HG03103 (cell line): ENCODE measurements around the gene ZNF821.
"Not testable (repeated sequence)": the region's sequence is repeated elsewhere in the genome, so short reads cannot be mapped to it uniquely, and the experiment has no call there.

Experiments used
- ATAC-seq: cut with Tn5 transposase; IDR thresholded peaks from one replicate; pipeline ENCODE4 v1.9.1; 2021; ENCODE audit warnings: low read depth; ENCODE audit not compliant: unreplicated experiment

ZNF821 gene

DNA sequence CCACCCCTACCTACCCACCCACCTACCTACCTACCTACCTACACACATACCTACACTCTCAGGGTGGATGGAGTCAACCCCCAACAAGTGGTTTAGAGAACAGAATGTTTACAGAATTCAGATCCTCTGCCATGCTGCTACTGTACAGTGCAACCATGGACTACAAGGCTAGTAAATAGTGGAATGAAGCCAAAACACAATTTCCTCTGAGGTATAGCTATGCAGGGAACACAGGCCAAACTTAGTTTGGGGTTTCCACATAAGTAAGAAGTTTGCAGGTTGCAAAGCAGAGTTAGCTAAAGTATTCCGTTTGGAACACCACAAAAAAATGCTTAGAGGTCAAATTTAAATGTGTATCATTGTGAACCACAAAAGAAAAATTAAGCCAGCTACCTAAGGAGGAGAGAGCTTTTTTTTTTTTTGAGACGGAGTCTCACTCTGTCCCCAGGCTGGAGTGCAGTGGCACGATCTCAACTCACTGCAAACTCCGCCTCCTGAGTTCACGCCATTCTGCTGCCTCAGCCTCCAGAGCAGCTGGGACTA lies 72.7 kb downstream of the ZNF821 start:
- no peak for ATAC-seq

DNA sequence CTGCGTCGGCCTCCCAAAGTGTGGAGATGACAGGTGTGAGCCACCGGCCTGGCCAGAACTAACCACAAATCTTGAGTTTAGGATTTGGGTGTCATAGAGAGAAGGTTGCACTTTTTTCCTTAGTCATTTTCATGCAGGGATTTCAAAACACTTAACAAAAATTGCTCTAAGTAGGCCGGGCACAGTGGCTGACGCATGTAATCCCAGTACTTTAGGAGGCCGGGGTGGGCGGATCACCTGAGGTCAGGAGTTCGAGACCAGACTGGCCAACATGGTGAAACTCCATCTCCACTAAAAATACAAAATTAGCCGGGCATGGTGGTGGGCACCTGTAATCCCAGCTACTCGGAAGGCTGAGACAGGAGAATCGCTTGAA lies 73.8 kb downstream of the ZNF821 start:
- ATAC-seq = not testable (repeated sequence)
